ENCODE measurements around the gene TMPRSS6. TPM values are rescaled to one million over a fixed set of nuclear protein-coding genes. Genes with fewer than 3 reads are reported as not detected.
A peak's percentile ranks its signal among the peaks of the same experiment; 100 is the strongest.

The TMPRSS6 gene
- total and polyA plus RNA-seq, 9 donors = 0.04 to 2.4 (median 0.33) TPM; not detected in 6

GRCh38 chr22:37021710-37022482, 87.6 kb downstream of the TMPRSS6 start:
- intact Hi-C loops (cut with DNase I) = loop anchor here in 1 of 4 donors (5.0 kb wide), 1 partner anchor 175 kb away; no protein-coding TSS in a partner anchor
- Histone ChIP-seq H3K36me3 (no peaks in the 10 kb centered on the region), H3K27me3 (no peaks in the 10 kb centered on the region), H3K4me1 (ENCODE audit: insufficient read depth) (peaks cover 22% of the 10 kb centered on the region), H3K27ac (no peak overlapping the region), H3K9me3 (no peaks in the 10 kb centered on the region), H3K4me3 (no peak overlapping the region)
- TF ChIP-seq CTCF (IDR thresholded peaks at IDR 0.05) (peak in 2 of 3 donors; percentile 13 to 31), POLR2A (IDR thresholded peaks at IDR 0.05) (no peak), EP300 (IDR thresholded peaks at IDR 0.05) (no peak)
- DNase-seq = peak in 2 of 5 donors; percentile 53 to 58
- 68 to 70% (median 68%) methylated on average over 13 of the region's 13 CpGs for WGBS, 3 donors

- intact Hi-C loops (cut with DNase I) = loop anchor here in 1 of 4 donors (5.0 kb wide), 1 partner anchor 176 kb away; no protein-coding TSS in a partner anchor
- TF ChIP-seq CTCF (IDR thresholded peaks at IDR 0.05) = no peak
- no peak for TF ChIP-seq EP300 (IDR thresholded peaks at IDR 0.05)
- no peak for TF ChIP-seq POLR2A (IDR thresholded peaks at IDR 0.05)
- no peaks in the 10 kb centered on the region for H3K36me3 ChIP-seq
- peak overlapping the region; percentile 87 for H3K4me3 ChIP-seq
- no peak for DNase-seq
- H3K9me3 ChIP-seq = no peaks in the 10 kb centered on the region
- 95 to 96% (median 95%) methylated on average over 5 of the region's 5 CpGs for WGBS, 3 donors
- H3K27me3 ChIP-seq = no peaks in the 10 kb centered on the region
- peak overlapping the region in 1 of 2 donors; percentile 83 for H3K27ac ChIP-seq
- peaks cover 23% of the 10 kb centered on the region for H3K4me1 ChIP-seq (ENCODE audit: insufficient read depth)
These were observed 88.5 kb downstream of the TMPRSS6 start for GRCh38 chr22:37021041-37021440.

- H3K4me1 ChIP-seq (ENCODE audit: insufficient read depth) = peaks cover 23% of the 10 kb centered on the region
- H3K36me3 ChIP-seq = no peaks in the 10 kb centered on the region
- TF ChIP-seq POLR2A (IDR thresholded peaks at IDR 0.05) = no peak
- TF ChIP-seq CTCF (IDR thresholded peaks at IDR 0.05) = no peak
- TF ChIP-seq EP300 (IDR thresholded peaks at IDR 0.05) = no peak
- 0 to 1% (median 0%) methylated on average over 5 of the region's 5 CpGs for WGBS, 3 donors
- H3K27ac ChIP-seq = peak overlapping the region; percentile 83
- H3K9me3 ChIP-seq = no peaks in the 10 kb centered on the region
- DNase-seq = peak in 2 of 5 donors; percentile 46 to 55
- intact Hi-C loops (cut with DNase I) = loop anchor here in 1 of 4 donors (5.0 kb wide), 1 partner anchor 177 kb away; no protein-coding TSS in a partner anchor
- peak overlapping the region; percentile 87 for H3K4me3 ChIP-seq
- H3K27me3 ChIP-seq = no peaks in the 10 kb centered on the region
These were observed 89.4 kb downstream of the TMPRSS6 start for GRCh38 chr22:37020192-37020479.

- H3K9me3 ChIP-seq = no peaks in the 10 kb centered on the region
- no peak for TF ChIP-seq EP300 (IDR thresholded peaks at IDR 0.05)
- TF ChIP-seq POLR2A (IDR thresholded peaks at IDR 0.05) = peak; percentile 73
- peak in 2 of 3 donors; percentile 82 to 93 for TF ChIP-seq CTCF (IDR thresholded peaks at IDR 0.05)
- peak; percentile 81 to 87 (median 84) for DNase-seq
- H3K4me1 ChIP-seq (ENCODE audit: insufficient read depth) = peaks cover 26% of the 10 kb centered on the region
- H3K27me3 ChIP-seq = no peaks in the 10 kb centered on the region
- peak within 1 kb of the TSS; percentile 87 for H3K4me3 ChIP-seq
- peak within 1 kb of the TSS; percentile 83 for H3K27ac ChIP-seq
- no peaks in the 10 kb centered on the region for H3K36me3 ChIP-seq
- intact Hi-C loops (cut with DNase I) = loop anchor here in 1 of 4 donors (5.0 kb wide), 1 partner anchor 178 kb away; no protein-coding TSS in a partner anchor
- WGBS, 3 donors = 1% methylated on average over 57 to 105 of the region's 107 CpGs
These were observed 90.0 kb downstream of the TMPRSS6 start, which contains the start of the genes MPST and TST for GRCh38 chr22:37019309-37020191. Gene MPST, plus strand, starts transcription at chr22:37019742. Its CDS starts 95 bp downstream, at chr22:37019837. Gene TST, minus strand, starts transcription at chr22:37019447. Its CDS starts 715 bp downstream, at chr22:37018732.
